ENCODE data around the gene CBR3. TPM values are rescaled to one million over a fixed set of nuclear protein-coding genes. Genes with fewer than 3 reads are reported as not detected.

Gene CBR3
- total and polyA plus RNA-seq, 11 donors, result 1.4 to 5.5 (median 2.9) TPM

GRCh38 chr21:36194024-36194423 lies 59.1 kb downstream of the CBR3 start:
- intact Hi-C loops (cut with DNase I), result no loop called here
- no peak for DNase-seq
- 55 to 80% (median 67%) methylated on average over 3 of the region's 3 CpGs for WGBS, 4 donors

GRCh38 chr21:36195613-36196012 lies 60.7 kb downstream of the CBR3 start:
- no peak for ATAC-seq
- Histone ChIP-seq H3K9me3 (no peaks in the 10 kb centered on the region), H3K4me1 (no peaks in the 10 kb centered on the region), H3K4me3 (no peak overlapping the region), H3K27me3 (no peaks in the 10 kb centered on the region), H3K27ac (no peak overlapping the region), H3K36me3 (peaks cover 0 to 16% (median 4%) of the 10 kb centered on the region in 9 donors)
- WGBS, 4 donors, result 95 to 98% (median 97%) methylated on average over 1 of the region's 1 CpG
- intact Hi-C loops (cut with DNase I), result no loop called here
- TF ChIP-seq CTCF (IDR thresholded peaks at IDR 0.05) (no peak), POLR2A (IDR thresholded peaks at IDR 0.05) (no peak)
- DNase-seq, result no peak

More at GRCh38 chr21:36194024-36194423, 59.1 kb downstream of the CBR3 start:
- H3K4me1 ChIP-seq, result peaks cover 0 to 6% (median 4%) of the 10 kb centered on the region in 12 donors
- TF ChIP-seq POLR2A (IDR thresholded peaks at IDR 0.05) (no peak), CTCF (IDR thresholded peaks at IDR 0.05) (no peak)
- H3K36me3 ChIP-seq, result peaks cover 0 to 6% (median 0%) of the 10 kb centered on the region in 9 donors
- H3K27me3 ChIP-seq, result no peaks in the 10 kb centered on the region
- peak in 1 of 4 donors; percentile 31 for ATAC-seq
- H3K27ac ChIP-seq, result no peak overlapping the region
- no peak overlapping the region for H3K4me3 ChIP-seq
- H3K9me3 ChIP-seq, result no peaks in the 10 kb centered on the region

Other genes with a start within 250 kb of the CBR3 start
- 10 to 100 TPM in 6 of 9 donors, 1 to 10 TPM in 3; 4.5 to 12.7 (median 10.7) TPM for gene SETD4, start 74.6 kb upstream of the CBR3 start, total RNA-seq
- 1 to 10 TPM; 7.7 to 9.1 TPM for gene SETD4, start 74.6 kb upstream of the CBR3 start, polyA plus RNA-seq
- gene CBR1, start 65.1 kb upstream of the CBR3 start, total RNA-seq, result 10 to 100 TPM; 11.0 to 68.7 (median 21.6) TPM
- gene CBR1, start 65.1 kb upstream of the CBR3 start, polyA plus RNA-seq, result 10 to 100 TPM; 23.7 to 69.2 TPM
- 10 to 100 TPM; 10.6 to 26.5 (median 15.5) TPM for gene DOP1B, start 21.7 kb downstream of the CBR3 start, total RNA-seq
- gene DOP1B, start 21.7 kb downstream of the CBR3 start, polyA plus RNA-seq, result 1 to 10 TPM; 5.1 to 6.1 TPM
- gene MORC3, start 185.1 kb downstream of the CBR3 start, total RNA-seq, result 10 to 100 TPM; 15.0 to 21.3 (median 18.8) TPM
- gene MORC3, start 185.1 kb downstream of the CBR3 start, polyA plus RNA-seq, result 10 to 100 TPM in 1 of 2 donors, 1 to 10 TPM in 1; 9.0 to 11.1 TPM